H1 (cell line): ENCODE results near the gene POLR2A. TPM values are rescaled to one million over a fixed set of nuclear protein-coding genes. Genes with fewer than 3 reads are reported as not detected.

Experiments
- CTCF ChIA-PET: fragments of 300-600 bp; sonication (Branson Sonifier 250); formaldehyde crosslinking; loops from one replicate; lab custom pipeline; 2021; ENCODE audit not compliant: partially characterized antibody; lab: Charles Lee
- POLR2A ChIA-PET: fragments of 300-600 bp; sonication (Branson Sonifier 250); formaldehyde crosslinking; loops from one replicate; lab custom pipeline; 2021; ENCODE audit warnings: inconsistent platforms; ENCODE audit not compliant: partially characterized antibody; lab: Charles Lee
- DNase-seq, 2 experiments: peaks; one replicate each; pipeline versions ENCODE4 v3.0.0 to v3.0.0-alpha.2; 2010 to 2022; ENCODE audit warnings: low spot score in 2 of 2, low read depth in 1 of 2, mixed read lengths in 1 of 2
- FAIRE-seq: peaks from 2 replicates; lab custom pipeline; 2011; peaks lifted over from hg19 to GRCh38; lab: Jason Lieb, UNC
- H2AFZ ChIP-seq: 2 replicates; pipeline ENCODE4 v1.8.1; 2012; ENCODE audit warnings: low read length, inconsistent platforms
- H2AK5ac ChIP-seq: 2 replicates; pipeline ENCODE4 v1.6.1; 2013; ENCODE audit warnings: low read depth, low read length
- H2BK120ac ChIP-seq: replicated peaks from 2 replicates; pipeline ENCODE3; 2013; ENCODE audit warnings: low read depth, low read length, inconsistent platforms
- H2BK12ac ChIP-seq: 2 replicates; pipeline ENCODE4 v1.6.1; 2013; ENCODE audit warnings: low read depth, low read length
- H2BK15ac ChIP-seq: 2 replicates; pipeline ENCODE4 v1.6.1; 2013; ENCODE audit warnings: low read length
- H2BK20ac ChIP-seq: 2 replicates; pipeline ENCODE4 v1.6.1; 2013; ENCODE audit warnings: low read length
- H2BK5ac ChIP-seq: 2 replicates; pipeline ENCODE4 v1.6.1; 2013; ENCODE audit warnings: low read depth, low read length
- H3K14ac ChIP-seq: 2 replicates; pipeline ENCODE4 v1.6.1; 2013; ENCODE audit warnings: inconsistent platforms; ENCODE audit not compliant: insufficient read length
- H3K18ac ChIP-seq: 2 replicates; pipeline ENCODE4 v1.6.1; 2013; ENCODE audit warnings: low read length; ENCODE audit errors: extremely low read depth
- H3K23ac ChIP-seq: 2 replicates; pipeline ENCODE4 v1.6.1; 2013; ENCODE audit warnings: inconsistent platforms; ENCODE audit not compliant: insufficient read length
- H3K23me2 ChIP-seq: 2 replicates; pipeline ENCODE4 v1.6.1; 2013; ENCODE audit warnings: low read depth, low read length
- H3K27ac ChIP-seq: 2 replicates; pipeline ENCODE4 v1.6.1; 2011; ENCODE audit warnings: low read depth, low read length, inconsistent platforms
- H3K27me3 ChIP-seq, 4 experiments: replicated peaks in 1 of 4; 1 replicate in 1 of 4; 2 replicates in 3 of 4; pipeline versions ENCODE4 v1.6.1 to v1.8.1; 2011 to 2013; ENCODE audit warnings: low read length in 3 of 4, mild to moderate bottlenecking in 3 of 4, inconsistent platforms in 2 of 4, mixed read lengths in 2 of 4, moderate library complexity in 1 of 4; ENCODE audit not compliant: control insufficient read depth in 3 of 4, insufficient read depth in 3 of 4; ENCODE audit errors: extremely low read depth in 1 of 4
- H3K36me3 ChIP-seq, 4 experiments: 2 replicates each; pipeline versions ENCODE4 v1.6.1 to v1.8.1; 2011 to 2013; ENCODE audit warnings: mild to moderate bottlenecking in 4 of 4, low read length in 3 of 4, moderate library complexity in 2 of 4, control low read depth in 1 of 4, inconsistent platforms in 1 of 4; ENCODE audit not compliant: insufficient read depth in 4 of 4, control insufficient read depth in 2 of 4
- H3K4ac ChIP-seq: replicated peaks from 2 replicates; pipeline ENCODE3; 2013; ENCODE audit warnings: low read length, low read depth, mixed read lengths, inconsistent platforms; ENCODE audit not compliant: insufficient read length
- H3K4me1 ChIP-seq, 4 experiments: replicated peaks in 1 of 4; 1 replicate in 1 of 4; 2 replicates in 3 of 4; pipeline versions ENCODE4 v1.6.1 to v1.8.1; 2011 to 2013; ENCODE audit warnings: low read length in 3 of 4, inconsistent platforms in 2 of 4, mixed read lengths in 1 of 4; ENCODE audit not compliant: insufficient read depth in 4 of 4, control insufficient read depth in 3 of 4
- H3K4me2 ChIP-seq, 2 experiments: 2 replicates each; pipeline versions ENCODE4 v1.6.1 to v1.8.1; 2011 to 2013; ENCODE audit warnings: low read depth in 2 of 2, low read length in 2 of 2, control low read depth in 1 of 2, inconsistent platforms in 1 of 2, mild to moderate bottlenecking in 1 of 2; ENCODE audit not compliant: insufficient read depth in 1 of 2
- H3K4me3 ChIP-seq, 4 experiments: fragments of 200-600, 300-600 bp in 1 of 4; sonication (generic), shearing (Covaris generic), sonication (Bioruptor Twin) in 1 of 4; 2 replicates each; pipeline versions ENCODE4 v1.5.1 to v1.8.1; 2011 to 2016; ENCODE audit warnings: low read length in 4 of 4, low read depth in 3 of 4, control low read depth in 2 of 4, inconsistent platforms in 2 of 4, mild to moderate bottlenecking in 2 of 4, mixed read lengths in 1 of 4, moderate library complexity in 1 of 4; ENCODE audit not compliant: insufficient read depth in 2 of 4; ENCODE audit errors: extremely low read depth in 1 of 4
- H3K56ac ChIP-seq: replicated peaks from 2 replicates; pipeline ENCODE3; 2013; ENCODE audit warnings: low read depth, mild to moderate bottlenecking, mixed read lengths, low read length, inconsistent platforms; ENCODE audit not compliant: insufficient read length
- H3K79me1 ChIP-seq: 2 replicates; pipeline ENCODE4 v1.6.1; 2013; ENCODE audit warnings: low read depth, low read length, control low read depth
- H3K79me2 ChIP-seq, 2 experiments: 2 replicates each; pipeline versions ENCODE4 v1.6.1 to v1.8.1; 2012 to 2013; ENCODE audit warnings: low read length in 2 of 2, mild to moderate bottlenecking in 2 of 2, inconsistent platforms in 1 of 2; ENCODE audit not compliant: insufficient read depth in 2 of 2, control insufficient read depth in 1 of 2
- H3K9ac ChIP-seq, 4 experiments: replicated peaks in 1 of 4; 1 replicate in 1 of 4; 2 replicates in 3 of 4; pipeline versions ENCODE4 v1.6.1 to v1.8.1; 2011 to 2013; ENCODE audit warnings: low read depth in 3 of 4, low read length in 3 of 4, control low read depth in 2 of 4, mild to moderate bottlenecking in 2 of 4, moderate library complexity in 2 of 4, inconsistent platforms in 1 of 4; ENCODE audit errors: extremely low read depth in 1 of 4
- H3K9me3 ChIP-seq, 2 experiments: 2 replicates each; pipeline versions ENCODE4 v1.6.1 to v1.8.1; 2012 to 2013; ENCODE audit warnings: mild to moderate bottlenecking in 2 of 2, moderate library complexity in 2 of 2, control low read depth in 1 of 2, inconsistent platforms in 1 of 2, low read depth in 1 of 2, low read length in 1 of 2, mixed read lengths in 1 of 2; ENCODE audit not compliant: insufficient read depth in 2 of 2
- H4K20me1 ChIP-seq, 2 experiments: replicated peaks in 1 of 2; 2 replicates each; pipeline versions ENCODE3 to v1.8.1; 2011 to 2013; ENCODE audit warnings: inconsistent platforms in 2 of 2, low read length in 2 of 2, mild to moderate bottlenecking in 1 of 2; ENCODE audit not compliant: insufficient read depth in 2 of 2, control insufficient read depth in 1 of 2
- H4K5ac ChIP-seq: 2 replicates; pipeline ENCODE4 v1.6.1; 2013; ENCODE audit warnings: low read length, low read depth, mixed read lengths, inconsistent platforms; ENCODE audit not compliant: insufficient read length
- H4K8ac ChIP-seq: 2 replicates; pipeline ENCODE4 v1.8.0; 2013; ENCODE audit warnings: mild to moderate bottlenecking, moderate library complexity, low read length, inconsistent platforms; ENCODE audit not compliant: insufficient read depth; ENCODE audit errors: extremely low read depth
- H4K91ac ChIP-seq: replicated peaks from 2 replicates; pipeline ENCODE3; 2013; ENCODE audit warnings: low read length, mixed read lengths, inconsistent platforms; ENCODE audit not compliant: insufficient read length
- ASH2L ChIP-seq: fragments of 200-600, 300-600 bp; sonication (generic); IDR thresholded peaks from one replicate; pipeline ENCODE4 v1.7.1; 2017; ENCODE audit warnings: low read length
- ATF2 ChIP-seq: IDR thresholded peaks from 2 replicates; pipeline ENCODE4 v1.6.1; 2012; ENCODE audit warnings: low read length, inconsistent platforms
- CBX5 ChIP-seq: fragments of 300-800, 300-1000 bp; sonication (generic); IDR thresholded peaks from 2 replicates; pipeline ENCODE4 v1.7.1; 2016; ENCODE audit warnings: antibody characterized with exemption, low read length, low read depth
- WGBS, 2 experiments: shearing (Covaris generic) in 1 of 2; methylation state at CpG; one replicate each; pipeline versions ENCODE4 v1.1.6 to v1.1.7; 2013 to 2015; ENCODE audit warnings: low lambda C conversion rate in 2 of 2, mixed read lengths in 2 of 2, inconsistent platforms in 1 of 2, low coverage in 1 of 2, missing lambda C conversion rate in 1 of 2; ENCODE audit not compliant: insufficient replicate concordance in 2 of 2, insufficient coverage in 1 of 2, insufficient read length in 1 of 2; ENCODE audit errors: extremely low coverage in 1 of 2, missing lambda C conversion rate in 1 of 2; 5-methylcytosine and 5-hydroxymethylcytosine counted together
- polyA plus RNA-seq, 7 experiments: library from polyadenylated mRNA; depleted of rRNA in 3 of 7; stranded (reverse) in 5 of 7; unstranded in 2 of 7; fragments of >200 nt in 5 of 7; fragments of 200-250 nt in 2 of 7; gene quantifications; 1 replicate in 5 of 7; 2 replicates in 1 of 7; 4 replicates in 1 of 7; pipeline versions ENCODE4 v1.2.1 to v1.2.3, GENCODE V29; 2011 to 2013; ENCODE audit warnings: missing spikeins in 2 of 7, mixed read lengths in 2 of 7
- total RNA-seq: library from RNA; stranded (reverse); fragmentation: NEBNext Ultra II Directional; extraction: Animal tissue kit (Norgen Biotek cat#: 25700); gene quantifications from 2 replicates; pipeline ENCODE4 v1.2.1, GENCODE V29; 2021

Gene POLR2A
- total and polyA plus RNA-seq, 2 of the 8 experiments (the other 6 are each of a cell fraction or from before 2014, with no cell fraction given) = 26.8 to 150 TPM

DNA sequence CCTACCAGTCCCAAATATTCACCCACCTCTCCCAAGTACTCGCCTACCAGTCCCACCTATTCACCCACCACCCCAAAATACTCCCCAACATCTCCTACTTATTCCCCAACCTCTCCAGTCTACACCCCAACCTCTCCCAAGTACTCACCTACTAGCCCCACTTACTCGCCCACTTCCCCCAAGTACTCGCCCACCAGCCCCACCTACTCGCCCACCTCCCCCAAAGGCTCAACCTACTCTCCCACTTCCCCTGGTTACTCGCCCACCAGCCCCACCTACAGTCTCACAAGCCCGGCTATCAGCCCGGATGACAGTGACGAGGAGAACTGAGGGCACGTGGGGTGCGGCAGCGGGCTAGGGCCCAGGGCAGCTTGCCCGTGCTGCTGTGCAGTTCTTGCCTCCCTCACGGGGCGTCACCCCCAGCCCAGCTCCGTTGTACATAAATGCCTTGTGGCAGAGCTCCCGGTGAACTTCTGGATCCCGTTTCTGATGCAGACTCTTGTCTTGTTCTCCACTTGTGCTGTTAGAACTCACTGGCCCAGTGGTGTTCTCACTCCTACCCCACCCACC lies 29.8 kb downstream of the POLR2A start:
- CTCF ChIA-PET = interaction anchor here (0.7 to 11.8 kb wide), 45 partner anchors 7 to 509 kb away, joined by 3 to 251 read pairs (median 4); partner anchors contain the start of genes SENP3, TMEM256, TMEM95 and TNFSF13
- peaks cover 5% of the 10 kb centered on the region; the same call in 1 of the 2 replicates for H3K23me2 ChIP-seq
- no peak for FAIRE-seq
- no peak overlapping the region for H2BK120ac ChIP-seq
- H3K36me3 ChIP-seq = peaks cover 28 to 51% (median 46%) of the 10 kb centered on the region in 4 experiments
- no peak overlapping the region for H2AK5ac ChIP-seq
- no peak overlapping the region for H3K27ac ChIP-seq
- H3K27me3 ChIP-seq = no peaks in the 10 kb centered on the region
- no peak overlapping the region for H3K23ac ChIP-seq
- H3K9me3 ChIP-seq = no peaks in the 10 kb centered on the region
- no peak overlapping the region for H4K5ac ChIP-seq
- H3K4me2 ChIP-seq = no peak overlapping the region
- no peaks in the 10 kb centered on the region for H3K79me2 ChIP-seq
- H2BK12ac ChIP-seq = no peak overlapping the region
- H3K56ac ChIP-seq = no peak overlapping the region
- DNase-seq = no peak
- no peak overlapping the region for H3K4ac ChIP-seq
- WGBS, 2 experiments = 89% methylated on average over 16 of the region's 17 CpGs; no CpG with 5 or more reads in 1 of the 2 experiments
- H4K91ac ChIP-seq = no peak overlapping the region
- H3K79me1 ChIP-seq = no peaks in the 10 kb centered on the region; the same call in 1 of the 2 replicates
- H2BK5ac ChIP-seq = no peak overlapping the region
- peaks cover 0 to 16% of the 10 kb centered on the region in 2 experiments for H4K20me1 ChIP-seq
- H2AFZ ChIP-seq = no peak overlapping the region
- H4K8ac ChIP-seq = no peak overlapping the region
- no peak overlapping the region for H3K14ac ChIP-seq
- H3K9ac ChIP-seq = no peak overlapping the region
- POLR2A ChIA-PET = interaction anchor here (0.7 to 4.5 kb wide), 11 partner anchors 9 to 73 kb away, joined by 3 to 24 read pairs (median 4); partner anchors contain the start of genes POLR2A and TNFSF13
- no peak overlapping the region for H2BK20ac ChIP-seq
- H3K4me3 ChIP-seq = no peak overlapping the region
- H3K4me1 ChIP-seq = no peaks in the 10 kb centered on the region
- no peak overlapping the region for H2BK15ac ChIP-seq
- H3K18ac ChIP-seq = no peak overlapping the region
- no peak for TF ChIP-seq ASH2L
- TF ChIP-seq CBX5 = no peak
- no peak for TF ChIP-seq ATF2
